Measurements from ENCODE around the gene SLC25A41.
A peak's percentile ranks its signal among the peaks of the same experiment; 100 is the strongest.
"Not testable (repeated sequence)": the region's sequence is repeated elsewhere in the genome, so short reads cannot be mapped to it uniquely, and the experiment has no call there.

SLC25A41 gene

DNA sequence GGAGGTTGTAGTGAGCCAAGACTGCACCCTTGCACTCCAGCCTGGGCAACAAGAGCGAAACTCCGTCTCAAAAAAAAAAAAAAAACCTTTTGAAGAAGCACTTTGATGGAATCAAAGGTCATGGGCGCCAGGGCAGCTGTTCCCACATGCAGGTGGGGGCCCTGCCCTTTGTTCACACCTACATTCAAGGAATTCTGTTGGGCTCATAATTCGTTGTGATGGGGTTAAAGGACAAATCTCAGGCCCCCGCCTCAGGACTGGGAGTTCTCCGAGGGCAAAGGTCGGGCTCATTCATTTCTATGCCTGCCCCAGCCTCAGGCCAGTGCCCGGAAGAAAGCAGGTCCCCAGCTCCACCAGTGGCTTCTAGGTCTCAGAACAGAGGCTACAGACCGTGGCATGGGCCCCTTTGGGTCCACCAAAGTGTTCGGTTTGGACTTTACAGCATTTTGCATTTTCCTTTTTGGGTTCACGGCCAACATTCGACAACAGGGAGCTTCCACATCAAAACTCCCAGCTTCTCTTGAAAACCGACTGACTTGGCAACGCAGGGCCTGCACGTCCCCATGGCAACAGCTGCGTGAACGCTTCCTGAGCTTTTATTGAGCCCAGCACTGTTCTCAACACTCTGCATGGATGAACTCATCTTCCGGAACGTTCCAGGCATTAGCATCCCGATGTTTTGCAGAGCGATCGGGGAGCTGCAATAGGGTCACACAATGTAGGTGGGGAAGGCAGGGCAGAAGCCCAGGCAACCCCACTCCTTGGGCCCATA is 30.5 kb downstream of the SLC25A41 start:
- DNase-seq = no peak

DNA sequence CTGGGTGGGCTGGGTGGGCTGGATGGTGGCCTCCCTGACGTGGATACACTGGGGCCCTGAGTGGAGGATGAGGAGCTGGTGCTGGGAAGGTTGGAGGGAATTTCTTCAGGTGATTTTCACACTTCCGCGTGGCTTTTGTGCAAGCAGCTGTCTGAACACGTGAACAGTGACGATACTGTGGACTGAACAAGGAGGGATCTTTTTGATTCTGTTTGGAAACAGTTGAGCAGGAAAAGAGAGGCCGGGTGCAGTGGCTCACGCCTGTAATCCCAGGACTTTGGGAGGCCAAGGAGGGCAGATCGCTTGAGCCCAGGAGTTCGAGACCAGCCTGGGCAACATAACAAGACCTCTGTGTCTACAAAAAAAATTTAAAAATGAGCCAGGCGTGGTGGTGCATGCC is 31.5 kb downstream of the SLC25A41 start:
- DNase-seq = no peak

DNA sequence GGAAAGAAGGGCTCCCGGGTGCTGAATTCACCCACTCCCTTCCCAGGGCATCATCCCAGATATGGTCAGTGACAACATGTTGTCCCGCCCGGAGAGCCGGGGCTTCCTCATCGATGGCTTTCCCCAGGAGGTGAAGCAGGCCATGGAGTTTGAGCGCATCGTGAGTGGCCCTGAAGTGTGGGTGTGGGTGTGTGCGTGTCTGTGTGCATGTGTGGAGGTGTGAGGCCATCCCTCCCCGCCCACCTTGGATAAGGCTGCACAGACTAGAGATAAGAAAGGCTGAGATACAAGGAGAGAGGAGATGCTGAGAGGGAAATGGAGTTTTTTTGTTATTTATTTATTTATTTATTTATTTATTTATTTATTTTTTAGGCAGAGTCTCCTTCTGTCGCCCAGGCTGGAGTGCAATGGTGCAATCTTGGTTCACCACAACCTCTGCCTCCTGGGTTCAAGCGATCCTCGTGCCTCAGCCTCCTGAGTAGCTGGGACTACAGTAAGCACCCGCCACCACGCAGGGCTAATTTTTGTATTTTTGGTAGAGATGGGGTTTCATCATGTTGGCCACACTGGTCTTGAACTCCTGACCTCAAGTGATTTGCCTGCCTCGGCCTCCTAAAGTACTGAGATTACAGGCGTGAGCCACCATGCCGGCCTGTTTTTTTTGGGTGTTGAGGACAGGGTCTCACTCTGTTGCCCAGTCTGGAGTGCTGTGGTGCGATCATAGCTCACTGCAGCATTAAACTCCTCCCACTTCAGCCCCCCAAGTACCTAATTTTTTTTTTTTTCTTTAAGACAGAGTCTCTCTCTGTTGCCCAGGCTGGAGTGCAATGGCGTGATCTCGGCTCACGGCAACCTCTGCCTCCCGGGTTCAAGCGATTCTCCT is 33.3 kb downstream of the SLC25A41 start:
- not testable (repeated sequence) for DNase-seq

DNA sequence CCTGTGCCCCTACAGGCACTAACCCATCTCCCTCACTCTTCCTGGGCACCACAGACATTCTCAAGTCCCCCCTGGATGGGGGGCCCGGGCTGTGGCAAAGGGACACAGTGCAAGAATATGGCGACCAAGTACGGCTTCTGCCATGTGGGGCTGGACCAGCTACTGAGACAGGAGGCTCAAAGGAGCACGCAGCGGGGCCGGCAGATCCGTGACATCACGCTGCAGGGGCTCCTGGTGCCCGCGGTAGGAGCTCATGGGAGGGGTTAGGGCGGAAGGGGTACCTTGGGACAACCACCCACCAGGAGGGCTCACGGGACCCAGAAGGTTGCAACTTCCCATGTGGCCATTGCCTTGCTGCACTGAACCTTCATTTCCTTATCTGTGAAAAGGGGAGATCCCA is 37.3 kb downstream of the SLC25A41 start:
- no peak for DNase-seq

DNA sequence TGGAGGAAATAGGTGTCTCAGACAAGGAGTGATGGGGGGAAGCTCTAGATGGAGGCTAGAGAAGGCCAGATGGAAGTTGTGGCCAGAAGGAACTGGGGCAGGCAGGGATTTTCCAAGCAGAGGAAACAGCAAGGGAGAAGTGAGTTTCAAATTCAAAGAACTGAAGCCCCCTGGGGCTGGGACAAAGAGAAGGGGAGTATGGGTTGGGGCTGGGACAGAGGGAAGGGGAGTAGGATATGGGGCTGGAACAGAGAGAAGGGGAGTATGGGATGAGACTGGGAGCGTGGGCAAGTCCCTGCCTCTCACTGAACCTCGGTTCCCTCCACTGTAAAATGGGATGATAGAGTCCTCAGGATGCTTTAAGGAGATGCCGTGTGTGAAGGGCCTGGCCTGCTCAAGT is 38.7 kb downstream of the SLC25A41 start:
- DNase-seq = no peak

DNA sequence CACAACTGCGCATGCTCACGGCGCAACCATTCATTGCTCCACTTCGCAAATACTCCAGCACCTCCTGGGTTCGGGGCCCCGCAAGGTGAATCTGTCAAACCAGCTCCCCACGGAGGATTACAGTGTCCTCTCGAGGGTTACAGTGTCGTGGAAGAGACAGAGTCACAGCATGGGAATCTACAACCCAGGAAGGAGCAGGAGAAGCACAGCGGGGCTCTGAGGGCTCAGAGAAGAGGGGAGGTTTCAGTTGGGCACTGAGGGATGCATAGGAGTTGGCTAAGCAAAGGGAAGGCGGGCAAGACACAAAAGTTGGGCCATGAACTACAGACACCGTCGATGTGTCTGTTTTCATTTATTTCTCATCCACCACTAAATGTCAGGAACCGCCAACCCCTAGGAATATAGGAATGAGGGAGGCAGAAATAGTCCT is 39.6 kb downstream of the SLC25A41 start:
- DNase-seq = no peak

DNA sequence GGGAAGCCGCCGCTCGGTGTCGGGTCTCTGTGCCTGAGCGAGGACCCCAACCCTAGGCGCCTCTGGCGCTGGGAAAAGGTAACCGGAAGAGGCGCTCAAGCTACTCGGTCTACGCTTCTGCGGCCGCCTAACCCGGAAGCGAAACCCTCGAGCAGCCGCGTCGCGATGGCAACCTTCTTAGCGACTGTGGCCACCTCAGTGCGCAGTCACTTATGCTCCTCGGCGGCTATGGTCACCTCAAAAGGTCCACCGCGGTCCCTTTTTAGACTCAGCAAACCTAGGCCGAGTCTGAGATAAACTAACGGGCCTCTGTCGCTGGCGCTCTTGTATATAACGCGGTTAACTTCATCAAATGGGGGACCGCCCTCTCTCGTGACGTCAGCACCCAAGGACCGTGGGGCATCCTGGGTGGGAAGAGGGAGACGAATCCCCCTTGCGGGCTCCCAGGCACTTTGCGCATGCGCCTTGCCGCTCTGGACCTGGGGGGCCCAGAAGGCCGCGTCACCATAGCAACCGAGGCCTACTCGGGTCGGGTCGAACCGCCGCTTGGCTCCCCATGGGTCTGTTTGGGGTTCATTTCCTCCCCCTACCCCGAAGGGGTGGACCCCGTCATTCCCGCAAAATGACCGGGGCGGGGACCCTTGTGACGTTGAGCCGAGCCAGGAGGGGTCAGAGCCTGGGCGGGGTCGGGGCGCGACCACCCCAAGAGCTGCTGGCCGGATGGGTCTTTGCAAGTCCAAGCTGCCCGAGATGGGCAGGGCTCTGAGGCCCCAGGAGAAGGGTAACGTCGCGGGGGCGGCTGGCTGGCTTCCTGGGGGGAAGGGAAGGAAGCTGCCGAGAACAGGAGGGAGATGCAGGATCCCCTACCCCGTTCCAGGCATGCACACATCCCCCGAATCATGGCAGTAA is 40.2 kb downstream of the SLC25A41 start, which contains the start of gene GTF2F1:
TSS of gene GTF2F1 (minus strand) at position 91 of the 909 bp plus-strand sequence. CDS start 169 bp downstream, outside the sequence.
- DNase-seq = peak; percentile 87

DNA sequence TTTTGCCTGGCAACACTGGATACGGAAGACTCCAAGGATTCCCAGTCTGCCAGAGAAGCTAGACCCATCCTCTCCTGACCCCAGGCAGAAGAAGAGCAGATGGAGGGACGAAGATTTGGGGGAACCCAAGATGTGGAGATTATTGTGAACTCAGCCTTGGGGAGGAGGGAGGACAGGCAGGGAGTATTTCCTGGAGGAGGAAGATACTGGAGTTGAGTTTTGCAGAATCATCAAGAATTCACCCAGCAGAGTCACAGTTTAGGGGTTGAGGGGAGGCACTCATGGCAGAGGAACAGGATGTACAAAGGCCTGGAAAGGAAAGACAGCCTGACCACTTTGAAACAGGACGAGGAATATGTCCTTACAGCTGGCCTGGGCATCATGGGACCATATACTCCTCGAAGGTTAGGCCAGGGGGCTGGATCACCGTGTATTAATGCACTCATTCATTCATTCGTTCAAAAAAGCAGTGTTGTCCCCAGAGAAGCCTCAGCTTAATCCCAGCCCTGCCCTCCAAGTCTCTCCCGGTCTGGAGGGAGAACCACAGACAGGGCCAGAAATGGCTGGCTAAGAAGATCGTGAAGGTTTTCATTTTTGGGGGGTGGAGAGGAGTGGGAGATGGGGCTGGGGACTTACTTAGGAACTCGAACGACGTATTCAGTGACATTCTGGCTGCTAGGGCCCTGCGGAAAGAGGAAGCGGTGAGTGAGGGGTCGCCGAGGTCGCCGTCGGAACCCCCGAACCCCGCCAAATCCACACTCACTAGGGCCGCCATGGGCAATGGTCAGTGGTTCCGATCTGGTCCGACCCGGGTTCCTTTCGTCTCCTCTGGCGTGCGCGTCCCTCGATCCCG is 41.1 kb downstream of the SLC25A41 start:
- DNase-seq = no peak

DNA sequence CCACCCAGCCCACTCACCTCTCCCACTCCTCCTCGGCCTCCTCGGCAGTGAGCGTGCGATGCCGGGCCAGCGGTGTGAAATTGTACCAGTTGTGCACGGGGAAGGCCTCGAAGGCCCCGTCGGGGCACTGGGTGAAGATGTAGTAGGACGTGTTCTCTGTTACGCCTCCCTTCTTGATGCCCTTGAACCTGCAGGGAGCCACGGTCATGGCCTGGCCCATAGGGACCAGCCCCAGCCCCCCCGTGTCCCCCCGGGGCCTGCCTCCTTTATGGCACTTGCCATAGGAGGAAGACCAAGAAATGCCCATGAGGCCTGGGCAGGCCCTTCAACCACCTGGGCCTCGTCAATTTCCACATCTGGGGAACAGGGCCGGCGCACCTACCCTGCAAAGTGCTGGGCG is 46.2 kb downstream of the SLC25A41 start:
- no peak for DNase-seq

DNA sequence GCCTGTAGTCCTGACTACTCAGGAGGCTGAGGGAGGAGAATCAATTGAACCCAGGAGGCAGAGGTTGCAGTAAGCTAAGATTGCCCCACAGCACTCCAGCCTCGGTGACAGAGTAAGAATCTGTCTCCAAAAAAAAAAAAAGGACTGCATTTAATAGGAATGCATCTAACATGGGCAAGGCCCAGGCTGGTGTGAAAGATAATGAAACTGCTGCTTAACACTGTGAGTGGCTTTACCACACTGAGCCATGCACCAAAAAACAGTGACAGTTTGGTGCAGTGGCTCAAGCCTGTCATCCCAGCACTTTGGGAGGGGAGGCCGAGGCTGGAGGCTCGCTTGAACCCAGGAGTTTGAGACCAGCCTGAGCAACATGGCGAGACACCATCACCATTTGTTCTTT is 49.2 kb downstream of the SLC25A41 start:
- no peak for DNase-seq

DNA sequence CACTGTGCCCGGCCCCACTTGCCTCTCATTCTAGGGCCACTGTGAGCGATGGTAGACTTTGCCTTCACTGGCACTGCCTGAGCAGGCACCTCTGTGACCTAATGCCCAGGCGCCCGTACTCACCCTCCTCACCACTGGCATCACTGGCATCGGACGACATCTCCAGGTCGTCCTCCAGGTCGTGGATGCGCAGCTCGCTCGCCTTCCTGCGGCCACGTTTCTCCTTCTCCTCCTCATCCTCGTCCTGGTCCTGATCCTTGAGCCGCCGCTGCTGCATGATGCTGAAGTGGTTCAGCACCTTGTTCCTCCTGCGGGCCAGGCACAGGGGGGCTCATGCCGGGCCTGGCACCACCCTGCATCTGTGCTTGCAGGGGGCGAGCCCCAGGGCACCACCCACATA is 50.4 kb downstream of the SLC25A41 start:
- DNase-seq = no peak

DNA sequence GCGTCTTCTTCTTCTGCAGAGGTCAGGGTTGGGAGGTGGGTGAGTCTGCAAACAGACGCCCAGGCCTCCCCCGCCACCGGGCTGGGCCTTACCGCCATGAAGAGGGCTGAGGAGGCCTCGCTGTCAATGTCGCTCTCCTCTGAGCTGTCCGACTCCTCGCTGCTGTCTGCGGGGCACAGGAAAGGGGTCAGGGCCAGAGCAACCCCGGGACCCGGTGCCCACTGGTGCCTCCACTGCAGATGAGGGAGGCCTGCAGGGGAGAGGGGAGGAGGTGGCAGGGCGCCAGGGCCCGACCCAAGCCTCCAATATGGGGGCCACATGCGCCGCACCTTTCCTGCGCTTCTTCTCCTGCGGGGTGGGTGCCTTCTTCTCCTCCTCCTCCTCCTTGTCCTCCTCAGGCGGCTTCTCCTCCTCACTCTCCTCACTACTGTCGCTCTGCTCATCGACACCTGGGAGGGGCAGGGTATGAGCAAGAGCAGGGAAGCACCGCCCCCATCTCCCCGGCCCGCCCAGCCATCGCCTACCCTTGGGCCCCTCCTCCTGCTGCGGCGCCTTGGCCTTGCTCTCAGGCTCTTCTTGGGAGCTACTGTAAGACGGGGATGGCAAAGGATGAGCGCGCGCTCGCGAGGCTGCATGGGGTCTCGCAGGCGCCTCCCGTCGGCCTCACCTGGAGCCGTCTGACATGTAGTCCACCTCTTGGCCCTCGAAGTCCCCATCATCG is 52.4 kb downstream of the SLC25A41 start:
- DNase-seq = no peak

DNA sequence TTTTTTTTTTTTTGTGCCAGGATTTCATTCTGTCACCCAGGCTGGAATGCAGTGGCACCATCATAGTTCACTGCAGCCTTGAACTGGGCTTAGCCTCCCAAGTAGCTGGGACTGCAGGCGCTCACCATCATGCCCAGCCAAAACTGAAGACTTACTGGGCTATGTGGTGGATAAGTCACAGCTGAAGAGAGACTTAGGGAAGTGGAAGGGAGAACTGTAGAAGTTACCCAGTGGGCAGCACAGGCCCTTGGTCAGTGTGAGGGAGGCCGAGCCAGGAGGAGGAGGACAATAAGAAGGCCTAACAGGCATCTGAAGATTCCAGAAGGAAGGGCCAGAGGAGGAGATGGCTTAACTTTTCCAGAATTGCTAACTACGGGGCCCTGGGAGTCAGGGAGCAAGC is 53.8 kb downstream of the SLC25A41 start:
- no peak for DNase-seq

DNA sequence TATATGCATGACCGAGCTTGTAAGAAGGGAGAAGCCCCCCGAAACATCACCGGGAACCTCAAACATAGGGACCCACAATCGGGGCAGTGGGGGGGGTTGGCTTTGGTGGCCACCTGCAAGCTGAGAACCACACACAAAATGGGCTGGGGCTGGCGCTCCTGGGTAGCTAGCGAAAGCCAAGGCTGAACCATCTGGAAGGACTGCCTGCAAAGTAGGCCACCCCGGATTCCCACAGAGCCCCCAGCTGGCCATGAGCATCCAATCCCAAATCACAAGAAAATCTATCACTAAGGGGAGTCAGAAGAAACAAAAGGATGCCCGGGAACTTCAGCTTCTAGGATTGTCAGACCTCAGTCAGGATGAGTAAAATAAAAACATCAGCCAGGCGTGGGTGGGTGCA is 55.1 kb downstream of the SLC25A41 start:
- no peak for DNase-seq

DNA sequence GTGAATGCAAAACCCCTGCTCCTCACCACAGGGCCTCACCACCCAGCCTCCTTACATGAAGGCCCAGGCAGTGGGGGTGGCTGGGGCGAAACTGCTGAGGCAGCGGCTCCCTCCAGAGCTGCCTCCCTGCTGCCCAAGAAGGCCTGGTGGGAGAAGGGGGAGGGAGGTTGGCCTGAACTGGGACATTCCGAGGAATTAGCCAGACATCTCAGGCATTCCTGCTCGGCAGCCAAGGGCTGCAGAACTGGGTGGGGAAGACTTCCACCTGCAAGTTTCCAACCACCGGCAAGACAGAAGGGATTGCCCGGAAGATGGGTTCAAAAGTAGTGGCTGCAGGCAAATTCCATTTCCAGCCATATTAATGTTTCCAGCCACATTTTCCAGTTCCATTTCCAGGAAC is 55.5 kb downstream of the SLC25A41 start:
- DNase-seq = no peak

DNA sequence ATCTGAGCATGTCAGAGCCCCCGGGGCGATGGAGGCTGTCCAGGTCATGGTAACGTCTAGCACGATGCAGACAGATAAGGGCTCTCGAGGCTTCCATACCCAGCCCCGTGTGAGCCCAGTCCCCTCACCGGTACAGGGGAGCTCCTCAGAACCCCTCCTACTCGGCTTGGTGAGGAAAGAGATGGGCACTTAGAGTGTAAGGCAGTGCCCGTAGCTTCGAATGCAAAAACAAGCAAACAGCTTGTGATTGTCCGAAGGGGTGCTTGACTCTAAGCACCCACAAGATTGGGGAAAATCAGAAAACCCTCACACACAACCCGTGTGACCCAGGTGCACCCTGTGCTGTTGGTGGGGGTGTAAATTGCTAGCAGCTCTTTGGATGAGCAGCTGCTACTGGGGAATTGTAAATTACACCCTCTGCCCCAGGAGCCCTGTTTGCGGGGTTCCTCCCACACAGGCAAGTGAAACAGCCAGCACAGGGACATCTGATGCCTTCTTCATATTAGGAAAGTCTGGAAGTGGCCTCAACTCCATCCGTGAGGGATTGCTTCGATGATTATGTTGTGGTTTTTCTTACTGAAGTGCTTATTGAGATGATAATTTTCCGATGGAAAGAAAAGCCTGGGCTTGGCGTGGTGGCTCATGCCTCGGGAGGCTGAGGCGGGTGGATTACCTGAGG is 56.9 kb downstream of the SLC25A41 start:
- DNase-seq = no peak

Data from GDM1 (cell line).